Coronary artery (tissue), 2 donors: Measurements from ENCODE around the gene PER1.

Experiments used
- DNase-seq: peaks from one replicate; pipeline ENCODE4 v3.0.0-alpha.2; 2017; ENCODE audit warnings: low spot score
- H3K27ac ChIP-seq, 2 donors: fragments of 200-600 bp; sonication (generic); one replicate each; pipeline ENCODE4 v1.5.1; 2016 to 2019
- H3K4me3 ChIP-seq: fragments of 200-600 bp; sonication (generic); 2 replicates; pipeline ENCODE4 v1.5.1; 2016; ENCODE audit warnings: mild to moderate bottlenecking, moderate library complexity
- CTCF ChIP-seq: fragments of 200-600 bp; sonication (generic); IDR thresholded peaks from one replicate; pipeline ENCODE4 v1.5.1; 2019; ENCODE audit warnings: antibody characterized with exemption

Gene PER1

GRCh38 chr17:8152112-8152775, at the start of gene PER1:
Gene PER1 (minus strand): TSS chr17:8152404. CDS start chr17:8150706, 1,698 bp downstream.
- DNase-seq = peak; percentile 99
- Histone ChIP-seq H3K4me3 (peak within 1 kb of the TSS; percentile 73), H3K27ac (peak within 1 kb of the TSS; percentile 96 to 100)
- no peak for TF ChIP-seq CTCF

GRCh38 chr17:8192070-8192815, 40.0 kb upstream of the PER1 start:
- peak overlapping the region; percentile 82 to 91 for H3K27ac ChIP-seq
- DNase-seq = peak; percentile 93

GRCh38 chr17:8190506-8190905, 38.3 kb upstream of the PER1 start:
- TF ChIP-seq CTCF = no peak
- peak overlapping the region; percentile 96 to 97 for H3K27ac ChIP-seq
- H3K4me3 ChIP-seq = peak overlapping the region; percentile 45
- DNase-seq = no peak

More at GRCh38 chr17:8192070-8192815, 40.0 kb upstream of the PER1 start:
- no peak for TF ChIP-seq CTCF
- peak overlapping the region; percentile 63 for H3K4me3 ChIP-seq

GRCh38 chr17:8189711-8190477, 37.7 kb upstream of the PER1 start, which contains the start of gene BORCS6:
Gene BORCS6 (minus strand): TSS chr17:8190180. CDS start chr17:8190140, 40 bp downstream.
- DNase-seq = peak; percentile 99

GRCh38 chr17:8189041-8189710, 37.0 kb upstream of the PER1 start:
- DNase-seq = no peak
- Histone ChIP-seq H3K27ac (peak overlapping the region; percentile 96 to 97), H3K4me3 (peak overlapping the region; percentile 88)
- no peak for TF ChIP-seq CTCF

More at GRCh38 chr17:8189711-8190477, 37.7 kb upstream of the PER1 start, which contains the start of gene BORCS6:
- H3K4me3 ChIP-seq = peak within 1 kb of the TSS; percentile 88
- H3K27ac ChIP-seq = peak within 1 kb of the TSS; percentile 96 to 97
- no peak for TF ChIP-seq CTCF

GRCh38 chr17:8188263-8188839, 36.1 kb upstream of the PER1 start:
- H3K27ac ChIP-seq = peak overlapping the region; percentile 96 to 97
- peak overlapping the region; percentile 88 for H3K4me3 ChIP-seq
- DNase-seq = peak; percentile 81
- no peak for TF ChIP-seq CTCF
